HTR-8/SVneo (cell line): ENCODE data around the gene ORAI3.

Source experiments
- DNase-seq: peaks from one replicate; pipeline ENCODE4 v3.0.0; 2011; ENCODE audit warnings: low spot score, mixed read lengths; ENCODE audit not compliant: insufficient read length
- FAIRE-seq: peaks from 2 replicates; lab custom pipeline; 2011; peaks lifted over from hg19 to GRCh38; lab: Jason Lieb, UNC

The ORAI3 gene

DNA sequence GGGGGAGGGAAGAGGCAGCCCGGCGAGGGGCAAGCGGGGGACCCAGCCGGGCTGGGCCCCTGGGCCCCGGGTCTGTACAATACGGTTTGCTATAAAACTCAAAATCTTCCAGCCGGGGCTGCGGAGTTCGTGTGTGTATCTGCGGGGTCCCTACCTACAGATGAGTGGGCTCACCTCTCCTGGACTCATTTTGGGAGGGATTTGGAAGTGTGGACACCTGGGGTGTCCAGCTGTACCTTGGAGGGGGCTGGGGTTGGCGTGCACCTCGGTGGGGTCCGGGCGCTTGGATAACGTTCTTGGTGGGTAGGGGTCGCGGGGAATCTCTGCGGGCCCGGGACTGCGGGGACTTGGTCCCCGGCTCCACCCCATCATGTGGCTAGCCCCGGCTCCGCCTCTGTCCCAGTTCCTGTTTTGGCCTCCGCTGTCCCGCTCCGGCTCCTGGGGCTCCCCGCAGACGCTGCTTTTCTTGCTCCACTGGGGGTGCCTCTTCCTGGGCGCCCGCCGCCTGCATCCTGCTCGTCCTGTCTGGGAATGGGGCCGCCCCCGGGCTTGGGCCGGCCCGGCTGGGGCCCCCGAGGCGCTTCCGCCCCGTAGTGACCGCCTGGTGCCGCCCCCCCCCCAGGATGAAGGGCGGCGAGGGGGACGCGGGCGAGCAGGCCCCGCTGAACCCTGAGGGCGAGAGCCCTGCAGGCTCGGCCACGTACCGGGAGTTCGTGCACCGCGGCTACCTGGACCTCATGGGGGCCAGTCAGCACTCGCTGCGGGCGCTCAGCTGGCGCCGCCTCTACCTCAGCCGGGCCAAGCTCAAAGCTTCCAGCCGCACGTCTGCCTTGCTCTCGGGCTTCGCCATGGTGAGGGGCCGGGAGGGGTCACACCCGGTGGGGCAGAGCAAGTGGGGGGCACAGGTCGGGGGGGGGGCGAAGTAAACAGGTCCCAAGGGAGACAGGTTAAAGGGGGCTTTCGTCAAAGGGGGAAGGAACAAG, at the start of gene ORAI3:
TSS of gene ORAI3 (plus strand) at position 402 of the 983 bp plus-strand sequence. CDS start at position 624, 222 bp downstream.
- FAIRE-seq (no peak), DNase-seq (peak; percentile 58)

DNA sequence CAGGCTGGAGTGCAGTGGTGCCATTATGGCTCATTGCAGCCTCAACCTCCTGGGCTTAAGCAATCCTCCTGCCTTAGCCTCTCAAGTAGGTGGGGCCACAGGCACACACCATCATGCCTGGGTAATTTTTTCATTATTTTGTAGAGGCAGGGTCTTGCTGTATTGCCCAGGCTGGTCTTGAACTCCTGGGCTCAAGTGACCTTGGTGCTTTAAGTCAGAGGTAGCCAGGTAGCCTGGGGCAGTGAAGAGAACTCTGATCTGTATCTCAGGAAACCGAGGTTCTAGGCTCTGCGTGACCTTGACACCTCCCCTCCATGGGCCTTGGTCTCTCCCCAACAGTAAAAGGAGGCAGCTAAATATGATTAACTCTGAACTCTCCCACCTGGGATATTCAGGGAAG, 49.1 kb upstream of the ORAI3 start:
- no peak for DNase-seq
- no peak for FAIRE-seq

DNA sequence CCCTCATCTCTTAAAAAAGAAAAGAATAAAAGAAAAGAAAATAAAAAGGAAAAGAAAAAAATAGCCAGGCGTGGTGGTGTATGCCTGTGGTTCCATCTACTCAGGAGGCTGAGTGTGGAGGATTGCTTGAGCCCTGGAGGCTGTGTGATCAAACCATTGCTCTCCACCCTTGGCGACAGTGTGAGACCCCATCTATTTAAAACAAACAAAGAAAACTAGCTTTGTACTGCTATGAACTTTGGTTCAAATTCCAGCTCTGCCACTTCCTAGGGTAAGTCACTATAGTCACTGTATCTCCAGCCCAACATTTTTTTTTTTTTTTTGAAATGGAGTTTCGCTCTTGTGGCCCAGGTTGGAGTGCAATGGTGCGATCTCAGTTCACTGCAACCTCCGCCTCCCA, 48.3 kb upstream of the ORAI3 start:
- DNase-seq (no peak), FAIRE-seq (no peak)

DNA sequence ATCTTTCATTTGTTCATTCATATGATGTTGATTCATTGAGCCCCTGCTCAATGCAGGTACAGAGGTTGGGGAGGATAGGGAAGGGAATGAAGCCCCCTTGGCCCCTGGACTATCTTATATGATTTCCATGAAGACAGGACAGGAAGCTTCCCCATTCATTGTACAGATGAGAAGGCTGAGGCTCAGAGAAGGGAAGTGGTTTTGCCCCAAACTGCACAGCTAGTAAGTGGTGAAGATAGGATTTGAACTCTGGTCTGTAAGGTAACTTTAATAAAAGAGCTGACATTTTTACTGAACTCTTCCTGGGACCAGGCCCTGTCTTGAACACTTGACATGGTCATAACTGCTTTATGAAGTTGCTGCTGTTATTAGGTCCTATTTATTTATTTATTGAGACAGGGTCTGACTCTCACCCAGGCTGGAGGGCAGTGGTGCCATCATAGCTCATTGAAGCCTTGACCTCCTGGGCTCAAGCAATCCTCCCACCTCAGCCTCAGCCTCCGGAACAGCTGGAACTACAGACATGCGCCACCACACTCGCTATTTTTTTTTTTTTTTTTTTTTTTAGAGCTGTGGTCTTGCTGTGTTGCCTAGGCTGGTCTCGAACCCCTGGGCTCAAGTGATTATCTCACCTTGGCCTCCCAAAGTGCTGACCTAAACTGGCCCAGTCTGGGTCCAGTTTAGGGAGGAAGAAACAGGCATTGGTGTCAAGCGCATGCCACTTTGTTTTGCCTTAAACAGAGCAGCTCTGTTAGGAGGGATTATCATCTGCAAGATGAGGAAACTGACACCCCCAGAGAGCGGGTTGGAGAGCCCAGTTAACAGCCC, 47.5 kb upstream of the ORAI3 start:
- DNase-seq (no peak), FAIRE-seq (no peak)

DNA sequence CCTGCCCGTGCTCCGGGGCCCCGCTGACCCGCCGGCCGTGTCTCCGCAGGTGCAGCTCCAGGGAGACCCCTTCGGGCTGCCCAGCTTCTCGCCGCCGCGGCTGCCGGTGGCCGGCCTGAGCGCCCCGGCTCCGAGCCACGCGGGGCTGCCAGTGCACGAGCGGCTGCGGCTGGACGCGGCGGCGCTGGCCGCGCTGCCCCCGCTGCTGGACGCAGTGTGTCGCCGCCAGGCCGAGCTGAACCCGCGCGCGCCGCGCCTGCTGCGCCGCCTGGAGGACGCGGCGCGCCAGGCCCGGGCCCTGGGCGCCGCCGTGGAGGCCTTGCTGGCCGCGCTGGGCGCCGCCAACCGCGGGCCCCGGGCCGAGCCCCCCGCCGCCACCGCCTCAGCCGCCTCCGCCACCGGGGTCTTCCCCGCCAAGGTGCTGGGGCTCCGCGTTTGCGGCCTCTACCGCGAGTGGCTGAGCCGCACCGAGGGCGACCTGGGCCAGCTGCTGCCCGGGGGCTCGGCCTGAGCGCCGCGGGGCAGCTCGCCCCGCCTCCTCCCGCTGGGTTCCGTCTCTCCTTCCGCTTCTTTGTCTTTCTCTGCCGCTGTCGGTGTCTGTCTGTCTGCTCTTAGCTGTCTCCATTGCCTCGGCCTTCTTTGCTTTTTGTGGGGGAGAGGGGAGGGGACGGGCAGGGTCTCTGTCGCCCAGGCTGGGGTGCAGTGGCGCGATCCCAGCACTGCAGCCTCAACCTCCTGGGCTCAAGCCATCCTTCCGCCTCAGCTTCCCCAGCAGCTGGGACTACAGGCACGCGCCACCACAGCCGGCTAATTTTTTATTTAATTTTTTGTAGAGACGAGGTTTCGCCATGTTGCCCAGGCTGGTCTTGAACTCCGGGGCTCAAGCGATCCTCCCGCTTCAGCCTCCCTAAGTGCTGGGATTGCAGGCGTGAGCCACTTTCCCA, 46.6 kb upstream of the ORAI3 start:
- no peak for DNase-seq
- no peak for FAIRE-seq

DNA sequence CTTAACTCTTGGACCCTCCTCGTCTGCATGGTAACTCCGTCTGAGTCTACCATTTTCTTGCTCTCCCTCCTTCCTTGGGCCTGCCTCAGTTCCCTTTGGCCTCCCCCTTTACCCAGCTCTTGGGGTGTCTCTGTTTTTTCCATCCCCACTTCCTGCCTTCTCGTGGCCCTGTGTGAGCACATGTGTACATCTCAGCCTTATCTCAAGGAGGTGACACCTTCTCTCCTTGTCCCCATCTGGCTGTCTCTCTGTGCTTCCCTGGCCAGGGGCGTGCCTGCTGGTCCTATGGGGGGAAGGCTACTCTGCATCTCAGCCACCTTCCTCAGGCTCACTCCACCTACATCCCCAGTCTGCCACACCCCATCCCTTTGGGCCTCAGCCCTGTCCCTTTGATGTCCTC, 45.9 kb upstream of the ORAI3 start:
- FAIRE-seq, result no peak
- DNase-seq, result no peak

DNA sequence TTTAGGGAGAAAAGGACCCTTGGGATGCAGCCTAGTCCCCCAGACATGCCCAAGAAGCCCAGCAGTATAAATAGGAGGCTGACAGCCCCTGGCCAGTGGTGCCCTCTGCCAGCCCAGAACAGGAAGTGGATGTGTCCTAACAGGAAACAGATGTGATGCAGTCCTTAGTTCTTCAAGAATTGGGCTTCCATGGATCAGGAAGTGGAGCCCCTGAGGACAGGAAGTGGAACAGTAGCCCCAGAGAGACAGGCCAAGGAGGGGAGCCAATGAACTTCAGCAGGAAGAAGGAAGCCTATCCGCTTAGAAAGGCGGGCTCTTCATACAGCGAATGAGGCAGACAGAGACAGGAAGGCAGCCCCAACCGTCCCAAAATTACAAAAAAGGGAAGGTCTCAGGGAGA, 45.3 kb upstream of the ORAI3 start:
- FAIRE-seq (no peak), DNase-seq (no peak)

DNA sequence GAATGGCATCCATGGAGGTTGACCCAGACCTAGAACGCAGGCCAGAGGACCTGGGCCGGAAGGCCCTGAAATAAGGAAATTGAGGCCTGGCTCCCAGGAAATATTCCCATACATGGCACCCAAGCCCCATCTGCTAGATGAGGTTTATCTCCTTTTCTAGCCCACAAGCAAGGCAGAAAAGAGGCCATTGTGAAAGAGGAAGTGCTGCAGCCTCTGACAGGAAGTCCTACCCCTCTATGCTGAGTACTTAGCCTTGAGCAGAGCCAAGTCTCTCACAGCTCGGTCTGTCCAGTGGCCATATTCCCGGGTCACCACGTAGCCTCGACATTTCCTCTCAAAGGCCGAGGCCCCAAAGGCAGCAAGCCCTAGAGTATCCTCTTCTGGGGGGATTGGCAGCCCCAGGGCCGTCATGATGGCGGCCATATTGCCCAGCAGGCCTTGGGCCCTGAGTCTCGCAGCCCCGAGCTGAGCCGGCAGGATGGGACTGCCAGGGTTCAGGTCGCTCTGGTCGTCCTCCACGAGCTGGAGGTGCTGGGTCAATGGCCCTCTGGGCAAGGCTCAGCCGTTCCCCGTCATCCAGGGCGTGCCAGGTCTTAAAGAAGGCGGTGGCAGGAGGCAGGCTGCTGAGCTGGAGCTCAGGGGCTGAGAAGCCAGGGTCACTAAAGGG, 44.6 kb upstream of the ORAI3 start:
- FAIRE-seq (no peak), DNase-seq (no peak)

DNA sequence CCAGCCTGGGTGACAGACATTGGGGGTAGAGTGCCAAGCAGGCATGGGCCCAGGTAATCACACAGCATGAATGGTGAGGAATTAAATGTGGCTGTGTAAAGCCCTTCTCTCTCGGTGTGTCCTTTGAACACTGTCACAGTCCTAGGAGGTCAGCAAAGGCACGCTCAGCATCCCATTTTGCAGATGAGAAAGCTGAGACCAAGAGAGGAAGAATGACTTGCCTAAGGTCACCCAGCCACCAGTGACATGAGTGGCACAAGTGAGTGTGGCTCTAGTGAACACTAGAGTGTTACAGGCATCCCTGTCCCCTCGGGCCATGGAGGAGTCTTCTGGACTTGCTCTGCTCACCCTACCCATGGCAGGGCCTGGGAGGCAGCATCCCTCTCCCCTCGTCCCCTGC, 41.8 kb upstream of the ORAI3 start:
- DNase-seq, result no peak
- FAIRE-seq, result no peak

DNA sequence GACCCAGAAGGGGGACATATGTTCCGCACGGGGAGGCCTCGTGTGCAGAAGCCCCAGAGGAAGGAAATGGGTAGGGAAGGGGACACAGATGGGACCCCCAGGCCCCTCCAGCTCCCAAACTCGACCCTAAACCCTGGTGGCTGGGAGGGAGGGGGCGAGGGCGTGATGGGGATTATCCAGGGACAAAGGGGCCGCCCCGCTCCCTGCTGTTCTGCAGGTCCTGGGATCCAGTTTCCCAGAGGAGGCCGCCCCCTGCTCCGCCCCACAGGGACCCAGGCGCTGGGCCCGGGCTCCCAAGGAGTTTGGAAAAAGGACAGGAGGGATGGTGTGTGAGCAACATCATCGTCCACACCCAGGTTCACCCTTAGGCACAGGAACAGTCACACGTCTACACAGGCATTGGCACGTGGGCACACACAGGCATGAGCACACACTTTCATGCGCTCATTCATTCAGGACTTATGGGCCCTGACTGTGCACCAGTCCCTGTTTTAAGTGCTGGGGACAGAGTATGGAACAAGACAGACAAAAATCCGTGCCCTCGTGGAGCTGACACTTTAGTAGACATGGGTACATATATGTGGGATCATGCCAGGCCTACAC, 38.3 kb upstream of the ORAI3 start:
- FAIRE-seq, result no peak
- no peak for DNase-seq

DNA sequence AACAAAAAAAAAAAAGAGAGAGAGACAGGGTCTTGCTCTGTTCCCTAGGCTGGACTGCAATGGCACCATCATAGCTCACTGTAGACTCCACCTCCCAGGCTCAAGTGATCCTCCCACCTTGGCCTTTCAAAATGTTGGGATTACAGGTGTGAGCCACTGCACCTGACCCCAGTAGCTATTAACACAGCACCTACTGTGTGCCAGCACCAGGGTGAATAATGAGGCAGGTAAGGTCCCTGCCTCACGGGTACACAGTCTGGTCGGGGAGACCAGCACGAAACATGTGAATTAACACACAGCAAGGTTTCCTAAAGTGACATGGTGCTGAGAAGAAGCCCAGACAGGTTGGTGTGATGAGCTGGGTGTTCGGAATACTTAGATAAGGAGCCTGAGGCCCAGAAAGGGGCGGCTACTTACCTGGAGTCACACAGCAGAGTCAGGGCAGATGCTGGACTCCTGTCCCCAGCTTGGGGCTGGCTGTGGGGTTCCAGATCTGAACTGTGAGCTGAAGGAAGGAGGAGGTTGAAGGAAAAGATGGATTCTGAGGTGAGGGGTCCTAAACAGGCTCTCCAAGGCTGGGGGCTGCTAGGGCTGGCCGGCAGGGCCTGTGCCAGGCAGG, 36.0 kb upstream of the ORAI3 start:
- FAIRE-seq, result no peak
- no peak for DNase-seq

DNA sequence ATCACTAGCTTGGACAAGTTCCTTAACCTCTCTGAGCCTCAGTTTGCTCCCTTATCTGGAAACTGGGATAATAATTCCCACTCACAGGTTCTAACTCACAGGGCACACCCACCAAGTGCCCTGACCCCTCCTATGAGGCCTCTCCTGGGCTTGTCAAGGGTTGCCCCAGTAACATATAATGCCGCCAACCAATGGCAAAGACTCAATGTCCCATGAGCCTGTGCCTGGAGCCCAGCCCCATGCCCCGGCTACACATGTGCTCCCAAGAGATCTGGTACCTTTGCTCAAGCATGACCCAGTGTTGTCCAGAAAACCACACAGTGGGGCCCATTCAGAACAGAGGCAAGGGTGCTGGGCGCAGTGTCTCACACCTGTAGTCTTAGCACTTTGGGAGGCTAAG, 34.0 kb upstream of the ORAI3 start:
- no peak for FAIRE-seq
- DNase-seq, result no peak

DNA sequence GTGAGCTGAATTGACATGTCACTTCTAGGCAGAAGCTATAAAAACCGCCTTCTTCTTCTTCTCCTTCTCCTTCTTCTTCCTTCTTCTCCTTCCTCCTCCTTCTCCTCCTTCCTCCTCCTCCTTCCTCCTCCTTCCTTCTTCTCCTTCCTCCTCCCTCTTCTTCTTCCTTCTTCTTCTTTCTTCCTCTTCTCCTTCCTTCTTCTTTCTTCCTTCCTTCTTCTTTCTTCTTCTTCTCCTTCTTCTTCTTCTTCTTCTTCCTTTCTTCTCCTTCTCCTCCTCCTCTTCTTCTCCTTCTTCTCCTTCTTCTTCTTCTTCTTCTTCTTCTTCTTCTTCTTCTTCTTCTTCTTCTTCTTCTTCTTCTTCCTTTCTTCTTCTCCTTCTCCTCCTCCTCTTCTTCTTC, 30.3 kb upstream of the ORAI3 start:
- DNase-seq (no peak), FAIRE-seq (no peak)

DNA sequence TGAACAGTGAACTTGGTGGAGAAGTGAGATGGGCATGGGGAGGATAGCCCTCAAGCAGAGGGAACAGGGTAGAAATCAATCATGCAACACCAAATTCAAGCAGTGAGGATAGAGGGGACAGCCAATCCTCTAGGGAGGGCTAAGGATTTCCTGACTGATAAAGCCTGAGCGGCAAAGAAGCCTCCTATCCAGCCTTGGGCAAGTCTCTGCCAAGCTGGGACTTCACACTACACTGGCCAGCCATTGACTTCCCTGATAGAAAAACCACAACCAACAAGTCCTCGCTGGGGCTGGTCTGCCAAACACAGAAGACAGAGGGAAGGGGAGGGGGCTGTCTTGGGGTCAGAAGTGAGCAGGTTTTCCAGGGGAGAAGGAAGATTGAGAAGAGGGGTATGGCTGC, 28.0 kb upstream of the ORAI3 start:
- DNase-seq, result no peak
- FAIRE-seq, result no peak

DNA sequence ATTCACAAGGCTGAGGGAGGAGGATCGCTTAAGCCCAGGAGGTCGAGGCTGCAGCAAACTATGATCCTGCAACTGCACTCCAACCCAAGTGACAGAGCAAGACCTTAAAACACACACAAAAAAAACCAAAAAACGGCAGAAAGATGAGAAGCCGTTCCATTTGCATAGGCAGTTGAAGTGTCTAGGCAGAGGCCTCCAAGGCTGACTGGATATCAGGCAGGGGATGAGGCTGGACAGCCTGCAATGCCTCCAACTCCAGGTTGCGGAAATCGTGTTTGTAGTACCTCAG, 27.5 kb upstream of the ORAI3 start:
- FAIRE-seq, result no peak
- DNase-seq, result no peak

DNA sequence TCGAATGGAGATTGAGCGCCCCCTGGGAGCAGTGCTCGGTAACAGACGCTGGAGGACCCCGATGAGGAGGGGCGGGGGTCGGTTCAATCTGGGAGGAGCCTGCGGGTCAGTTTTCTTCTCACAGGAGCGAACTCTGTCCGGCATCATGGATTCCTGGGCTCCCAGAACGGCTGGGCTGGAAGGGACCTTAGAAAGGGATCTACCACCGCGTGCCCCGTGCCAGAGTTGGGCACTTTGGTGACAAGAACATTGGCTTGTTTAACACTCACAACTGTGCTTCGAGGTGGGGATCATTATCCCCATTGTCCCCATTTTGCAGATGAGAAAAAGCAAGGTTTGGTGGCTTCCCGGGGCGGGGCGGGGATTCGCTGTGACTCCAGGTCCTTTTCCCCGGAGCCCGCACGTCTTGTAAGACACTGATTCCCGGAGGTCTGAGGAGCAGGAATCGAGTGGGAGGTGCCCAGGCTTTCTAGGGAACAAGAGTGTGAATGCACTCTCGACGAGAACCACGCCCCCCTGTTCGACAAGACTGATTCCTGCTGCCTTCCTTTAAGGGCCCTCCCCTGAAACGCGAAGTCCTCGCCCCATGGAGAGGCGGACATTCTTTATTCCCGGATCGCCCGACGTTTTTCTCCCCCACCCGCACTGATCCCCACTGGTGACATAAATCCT, 27.0 kb upstream of the ORAI3 start:
- FAIRE-seq, result peak; percentile 93

DNA sequence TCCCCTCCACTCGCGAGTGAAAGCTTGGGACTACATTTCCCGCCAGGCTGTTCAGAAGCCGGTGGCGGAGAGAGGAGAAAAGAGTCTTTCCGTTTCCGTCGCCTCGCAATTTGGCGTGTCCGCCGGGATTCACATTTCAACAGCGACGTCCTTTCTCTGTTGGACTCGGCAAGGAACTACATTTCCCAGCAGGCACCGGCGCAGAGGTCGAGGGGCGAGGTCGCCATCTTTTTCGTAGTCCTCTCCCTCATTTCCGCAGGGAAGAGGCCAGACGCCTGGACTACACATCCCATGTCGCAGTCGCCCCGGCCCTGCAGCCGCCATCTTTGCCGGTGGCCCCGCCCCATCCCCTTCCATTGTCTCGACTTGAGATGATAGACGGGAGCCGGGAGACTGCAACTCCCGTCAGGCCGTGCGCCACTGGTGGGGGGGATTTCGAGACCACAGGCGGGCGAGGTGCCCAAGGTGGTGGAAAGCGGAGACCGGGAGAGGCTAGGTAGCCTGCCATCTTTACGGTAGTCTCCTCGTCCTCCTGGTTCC, 26.4 kb upstream of the ORAI3 start:
- DNase-seq, result peak; percentile 99
- FAIRE-seq, result no peak

More for the DNA sequence above, 27.0 kb upstream of the ORAI3 start:
- DNase-seq, result peak; percentile 80

DNA sequence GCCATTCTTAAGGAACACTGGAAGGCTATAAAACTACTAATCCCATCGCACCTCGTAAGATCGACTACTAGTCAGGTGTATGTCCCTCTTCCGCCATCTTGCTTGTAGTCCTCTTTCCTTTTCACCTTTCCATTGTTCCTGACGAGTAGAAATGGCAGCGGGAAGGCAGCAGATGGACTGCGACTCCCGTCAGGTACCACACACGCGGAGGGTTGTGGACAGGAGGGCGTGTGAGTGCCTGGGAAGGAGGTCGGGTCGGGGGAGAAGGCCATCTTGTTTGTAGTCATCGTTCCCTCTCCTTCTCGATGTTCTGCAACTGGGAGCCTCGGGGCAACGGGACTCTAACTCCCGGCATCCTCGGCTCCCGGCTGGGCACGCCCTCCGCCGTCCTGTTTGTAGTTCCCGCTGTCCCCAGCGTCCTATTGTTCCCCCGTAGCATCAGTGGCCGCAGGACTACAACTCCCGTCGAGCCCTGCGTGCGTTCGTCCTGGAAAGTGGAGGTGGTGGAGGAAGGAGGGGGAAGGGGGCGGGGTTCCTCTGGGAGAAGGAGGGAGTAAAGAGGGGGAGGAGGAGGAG, 25.8 kb upstream of the ORAI3 start:
- DNase-seq (peak; percentile 96), FAIRE-seq (peak; percentile 99)
